ENCODE measurements around the gene ARHGEF25.
"Not testable (repeated sequence)": the region's sequence is repeated elsewhere in the genome, so short reads cannot be mapped to it uniquely, and the experiment has no call there.

Gene ARHGEF25

GRCh38 chr12:57607958-57608663 lies 3.1 kb upstream of the ARHGEF25 start:
- in situ Hi-C loops (cut with MboI; ENCODE audit: low sequenced_read_pairs), result no loop called here

GRCh38 chr12:57609101-57609780 lies 2.0 kb upstream of the ARHGEF25 start:
- in situ Hi-C loops (cut with MboI; ENCODE audit: low sequenced_read_pairs), result no loop called here

GRCh38 chr12:57609781-57610553 lies 1.3 kb upstream of the ARHGEF25 start:
- in situ Hi-C loops (cut with MboI; ENCODE audit: low sequenced_read_pairs), result no loop called here

DNA sequence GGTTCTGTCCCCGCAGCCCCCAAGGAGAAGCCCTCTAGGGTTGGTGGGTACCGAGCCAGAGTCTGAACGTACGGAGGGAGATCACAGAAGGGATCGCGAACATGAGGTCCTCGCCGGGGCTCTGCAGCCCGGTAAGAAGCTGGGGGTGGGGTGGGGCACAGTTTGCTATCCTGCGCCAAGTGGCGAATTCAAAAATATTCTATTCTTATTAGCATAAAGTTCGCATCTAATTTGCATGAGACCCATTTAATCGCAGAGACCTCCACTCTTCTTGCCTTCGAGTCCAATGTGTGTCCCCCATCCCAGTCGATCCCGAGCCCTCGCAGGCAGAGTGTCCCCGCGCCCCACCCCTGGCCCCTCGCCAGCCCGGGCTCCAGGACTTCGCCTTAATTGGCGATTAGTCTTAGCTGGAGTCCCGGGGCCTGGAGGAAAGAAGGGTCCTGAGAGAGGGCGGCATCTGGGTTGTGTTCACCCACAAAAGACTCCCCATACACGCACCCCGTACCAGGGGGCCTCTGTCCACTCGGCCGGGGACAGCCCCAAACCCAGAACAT lies 604 bp upstream of the ARHGEF25 start:
- in situ Hi-C loops (cut with MboI; ENCODE audit: low sequenced_read_pairs), result no loop called here

- in situ Hi-C loops (cut with MboI; ENCODE audit: low sequenced_read_pairs), result no loop called here
Observed at GRCh38 chr12:57611827-57612710, 834 bp downstream of the ARHGEF25 start.

DNA sequence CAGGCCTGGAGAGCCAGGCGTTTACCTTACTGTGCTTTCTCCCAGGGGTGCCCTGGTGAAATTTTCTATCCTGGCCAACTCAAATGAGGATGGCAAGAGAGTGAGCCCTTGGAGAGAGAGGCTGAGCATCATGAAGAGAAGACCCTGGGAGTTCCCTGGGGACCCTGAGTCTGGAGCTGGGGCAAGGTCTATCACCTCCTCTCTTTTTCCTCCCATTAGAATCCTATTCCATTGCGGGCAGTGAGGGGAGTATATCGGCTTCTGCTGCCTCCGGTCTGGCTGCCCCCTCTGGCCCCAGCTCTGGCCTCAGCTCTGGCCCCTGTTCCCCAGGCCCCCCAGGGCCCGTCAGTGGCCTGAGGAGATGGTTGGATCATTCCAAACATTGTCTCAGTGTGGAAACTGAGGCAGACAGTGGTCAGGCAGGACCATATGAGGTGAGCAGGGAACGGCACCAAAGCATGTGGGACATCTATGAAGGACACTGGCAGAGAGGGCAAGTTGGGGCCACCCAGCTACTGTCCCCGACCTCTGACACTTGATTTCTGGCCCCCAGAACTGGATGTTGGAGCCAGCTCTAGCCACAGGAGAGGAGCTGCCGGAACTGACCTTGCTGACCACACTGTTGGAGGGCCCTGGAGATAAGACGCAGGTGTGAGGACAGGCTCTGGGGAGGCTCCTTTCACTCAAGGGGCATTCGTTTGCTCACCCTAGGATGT lies 1.6 kb downstream of the ARHGEF25 start:
- in situ Hi-C loops (cut with MboI; ENCODE audit: low sequenced_read_pairs), result no loop called here

DNA sequence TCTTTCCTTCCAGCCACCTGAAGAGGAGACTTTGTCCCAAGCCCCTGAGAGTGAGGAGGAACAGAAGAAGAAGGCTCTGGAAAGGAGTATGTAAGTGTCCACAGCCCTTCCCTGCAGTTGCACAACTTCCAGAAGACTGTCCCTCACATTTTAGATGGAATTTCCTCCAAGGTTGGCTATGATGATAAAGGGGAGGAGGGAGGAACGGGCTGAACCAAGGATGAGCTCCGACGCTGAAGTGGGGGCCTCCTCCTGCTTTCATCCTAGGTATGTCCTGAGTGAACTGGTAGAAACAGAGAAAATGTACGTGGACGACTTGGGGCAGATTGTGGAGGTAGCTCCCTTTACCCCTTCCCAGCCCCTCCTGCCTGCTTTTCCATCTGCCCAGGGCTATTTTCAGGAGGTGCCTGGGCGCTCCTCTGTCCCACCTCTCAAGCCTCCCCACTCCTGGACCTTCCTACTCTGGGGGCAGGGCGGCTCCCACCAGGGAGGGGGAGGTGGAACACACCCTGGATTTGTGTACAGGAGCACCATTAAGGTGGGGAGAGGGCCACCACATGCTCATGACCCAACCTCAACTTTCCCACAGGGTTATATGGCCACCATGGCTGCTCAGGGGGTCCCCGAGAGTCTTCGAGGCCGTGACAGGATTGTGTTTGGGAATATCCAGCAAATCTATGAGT lies 2.3 kb downstream of the ARHGEF25 start:
- in situ Hi-C loops (cut with MboI; ENCODE audit: low sequenced_read_pairs), result no loop called here

DNA sequence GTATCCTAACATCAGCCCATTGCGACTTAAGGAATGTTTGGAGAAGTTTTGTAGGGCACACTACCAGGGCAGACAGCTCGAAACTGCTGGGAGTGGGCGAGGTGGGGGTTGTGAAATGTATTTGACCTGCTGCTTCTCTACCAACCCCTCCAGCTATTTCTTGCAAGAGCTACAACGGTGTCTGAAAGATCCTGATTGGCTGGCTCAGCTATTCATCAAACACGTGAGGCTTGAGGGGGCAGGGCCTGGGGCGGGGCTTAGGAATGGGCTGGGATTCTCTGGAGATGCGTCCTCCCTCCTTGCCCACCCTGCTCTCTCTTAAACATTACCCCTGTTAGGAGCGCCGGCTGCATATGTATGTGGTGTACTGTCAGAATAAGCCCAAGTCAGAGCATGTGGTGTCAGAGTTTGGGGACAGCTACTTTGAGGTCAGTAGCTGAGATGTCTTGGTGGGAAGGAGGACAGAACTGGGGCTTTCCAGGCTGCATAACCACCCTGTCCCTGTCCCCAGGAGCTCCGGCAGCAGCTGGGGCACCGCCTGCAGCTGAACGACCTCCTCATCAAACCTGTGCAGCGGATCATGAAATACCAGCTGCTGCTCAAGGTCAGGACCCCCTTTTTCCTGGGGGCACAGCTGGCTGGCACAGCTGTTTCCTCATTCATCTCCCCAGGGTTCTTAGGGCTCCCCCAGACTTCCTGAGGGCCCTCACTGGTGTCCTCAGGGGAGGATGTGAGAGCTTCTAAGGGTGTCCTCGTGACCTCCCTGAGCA lies 3.1 kb downstream of the ARHGEF25 start:
- in situ Hi-C loops (cut with MboI; ENCODE audit: low sequenced_read_pairs), result no loop called here

DNA sequence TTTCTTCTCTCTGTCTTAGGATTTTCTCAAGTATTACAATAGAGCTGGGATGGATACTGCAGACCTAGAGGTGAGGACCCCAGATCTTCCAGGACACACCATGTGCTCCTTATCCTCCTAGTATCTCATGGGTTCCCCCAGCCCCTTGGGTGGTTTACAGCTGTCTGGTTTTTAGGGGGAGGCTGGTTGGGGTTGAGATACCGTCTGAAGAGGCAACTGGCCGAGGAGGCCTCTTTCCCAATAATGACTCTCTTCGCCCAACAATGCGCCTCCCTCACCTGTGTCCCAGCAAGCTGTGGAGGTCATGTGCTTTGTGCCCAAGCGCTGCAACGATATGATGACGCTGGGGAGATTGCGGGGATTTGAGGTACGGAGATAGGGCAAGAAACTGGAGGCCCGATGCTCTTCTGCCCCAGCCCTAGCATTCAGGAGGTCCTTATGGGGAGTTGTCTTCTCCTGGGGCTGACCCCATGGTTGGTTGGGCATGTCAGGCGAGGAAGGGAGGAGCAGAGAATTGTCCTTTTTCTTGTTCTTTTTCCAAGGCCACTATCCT lies 3.8 kb downstream of the ARHGEF25 start:
- in situ Hi-C loops (cut with MboI; ENCODE audit: low sequenced_read_pairs), result no loop called here

- in situ Hi-C loops (cut with MboI; ENCODE audit: low sequenced_read_pairs), result no loop called here
Observed at GRCh38 chr12:57615637-57616036, 4.4 kb downstream of the ARHGEF25 start.

DNA sequence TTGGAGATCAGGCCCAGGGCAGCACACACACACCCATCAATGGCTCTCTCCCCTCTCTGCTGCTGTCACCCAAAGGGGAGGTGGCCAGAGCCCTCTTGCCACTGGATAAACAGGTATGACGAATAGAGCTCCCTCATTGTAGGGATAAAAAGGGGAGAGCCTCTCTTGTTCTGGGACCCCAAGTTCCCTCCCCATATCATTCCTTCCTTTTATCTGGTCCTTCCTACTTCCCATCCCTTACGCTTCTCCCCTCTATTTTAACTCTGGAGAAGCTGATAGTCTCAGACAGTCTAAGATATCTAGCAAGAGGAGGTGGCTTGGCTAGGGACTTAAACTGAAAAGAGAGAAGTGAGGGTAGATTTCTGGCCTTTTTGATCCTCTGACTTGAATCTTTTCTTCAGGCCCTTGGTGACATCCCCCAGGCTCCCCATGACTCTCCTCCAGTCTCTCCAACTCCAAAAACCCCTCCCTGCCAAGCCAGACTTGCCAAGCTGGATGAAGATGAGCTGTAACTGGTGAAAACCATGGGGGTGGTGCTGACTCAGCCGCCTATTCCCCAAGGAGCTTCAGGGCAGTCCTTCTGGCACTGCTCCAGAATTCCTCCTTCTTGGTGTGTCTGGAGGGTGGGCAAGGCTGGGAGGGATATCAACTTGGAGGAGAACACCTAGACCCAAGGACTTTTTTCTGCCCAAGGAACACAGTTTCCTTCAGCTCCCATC lies 5.3 kb downstream of the ARHGEF25 start:
- in situ Hi-C loops (cut with MboI; ENCODE audit: low sequenced_read_pairs), result no loop called here

- in situ Hi-C loops (cut with MboI; ENCODE audit: low sequenced_read_pairs), result no loop called here
Observed at GRCh38 chr12:57617942-57618341, 6.7 kb downstream of the ARHGEF25 start.

DNA sequence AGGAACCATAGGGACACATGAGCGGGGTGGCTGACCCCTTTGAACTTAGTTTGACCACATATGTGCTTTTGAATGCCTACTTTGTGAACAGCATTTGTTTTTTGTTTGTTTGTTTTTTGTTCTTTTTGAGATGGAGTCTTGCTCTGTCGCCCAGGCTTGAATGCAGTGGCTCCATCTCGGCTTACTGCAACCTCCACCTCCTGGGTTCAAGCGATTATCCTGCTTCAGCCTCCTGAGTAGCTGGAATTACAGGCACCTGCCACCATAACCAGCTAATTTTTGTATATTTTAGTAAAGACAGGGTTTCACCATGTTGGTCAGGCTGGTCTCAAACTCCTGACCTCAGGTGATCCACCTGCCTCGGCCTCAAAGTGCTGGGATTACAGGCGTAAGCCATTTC lies 7.2 kb downstream of the ARHGEF25 start:
- in situ Hi-C loops (cut with MboI; ENCODE audit: low sequenced_read_pairs), result not testable (repeated sequence)

GRCh38 chr12:57618966-57619433 lies 7.8 kb downstream of the ARHGEF25 start:
- in situ Hi-C loops (cut with MboI; ENCODE audit: low sequenced_read_pairs), result no loop called here

- in situ Hi-C loops (cut with MboI; ENCODE audit: low sequenced_read_pairs), result no loop called here
Observed at GRCh38 chr12:57619434-57620244, 8.4 kb downstream of the ARHGEF25 start.

GRCh38 chr12:57620245-57620935 lies 9.2 kb downstream of the ARHGEF25 start:
- in situ Hi-C loops (cut with MboI; ENCODE audit: low sequenced_read_pairs), result no loop called here
